GM21737 (cell line): ENCODE data around the gene GRPEL1.
A peak's percentile ranks its signal among the peaks of the same experiment; 100 is the strongest.
"Not testable (repeated sequence)": the region's sequence is repeated elsewhere in the genome, so short reads cannot be mapped to it uniquely, and the experiment has no call there.

ENCODE experiments used
- ATAC-seq: cut with Tn5 transposase; IDR thresholded peaks from one replicate; pipeline ENCODE4 v1.9.1; 2021; ENCODE audit warnings: mild to moderate bottlenecking, moderate library complexity; ENCODE audit not compliant: unreplicated experiment

The GRPEL1 gene

GRCh38 chr4:7094916-7095315, 27.1 kb upstream of the GRPEL1 start:
- no peak for ATAC-seq

GRCh38 chr4:7092026-7092425, 24.2 kb upstream of the GRPEL1 start:
- ATAC-seq: no peak

GRCh38 chr4:7089213-7089986, 21.5 kb upstream of the GRPEL1 start:
- no peak for ATAC-seq

GRCh38 chr4:7087036-7087435, 19.2 kb upstream of the GRPEL1 start:
- no peak for ATAC-seq

GRCh38 chr4:7086384-7086783, 18.5 kb upstream of the GRPEL1 start:
- ATAC-seq: no peak

GRCh38 chr4:7084564-7084961, 16.7 kb upstream of the GRPEL1 start:
- ATAC-seq: not testable (repeated sequence)

GRCh38 chr4:7083597-7084563, 16.0 kb upstream of the GRPEL1 start:
- ATAC-seq: no peak

GRCh38 chr4:7079909-7080308, 12.0 kb upstream of the GRPEL1 start:
- not testable (repeated sequence) for ATAC-seq

- ATAC-seq: not testable (repeated sequence)
Observed at GRCh38 chr4:7079483-7079882, 11.6 kb upstream of the GRPEL1 start.

GRCh38 chr4:7078025-7078424, 10.2 kb upstream of the GRPEL1 start:
- no peak for ATAC-seq

GRCh38 chr4:7077371-7077770, 9.5 kb upstream of the GRPEL1 start:
- no peak for ATAC-seq

GRCh38 chr4:7076696-7077082, 8.8 kb upstream of the GRPEL1 start:
- ATAC-seq: no peak

- ATAC-seq: no peak
Observed at GRCh38 chr4:7075962-7076695, 8.3 kb upstream of the GRPEL1 start.

- no peak for ATAC-seq
Observed at GRCh38 chr4:7074426-7074825, 6.6 kb upstream of the GRPEL1 start.

GRCh38 chr4:7073526-7074390, 5.9 kb upstream of the GRPEL1 start:
- ATAC-seq: no peak

GRCh38 chr4:7073059-7073458, 5.2 kb upstream of the GRPEL1 start:
- ATAC-seq: no peak

- ATAC-seq: peak; percentile 37
Observed at GRCh38 chr4:7070729-7071511, 3.1 kb upstream of the GRPEL1 start.

GRCh38 chr4:7068883-7069282, 1.0 kb upstream of the GRPEL1 start:
- ATAC-seq: no peak

- ATAC-seq: peak; percentile 19
Observed at GRCh38 chr4:7068279-7068842, 497 bp upstream of the GRPEL1 start.
